Stimulated activated CD4-positive, alpha-beta T cell treated with anti-CD3 and anti-CD28 coated beads, Interleukin-15, amount 100 ng/mL, for 24 hours (primary cell): ENCODE measurements around the gene RHOG.

Experiments used
- DNase-seq: peaks from one replicate; pipeline ENCODE4 v3.0.0-alpha.2; 2020

RHOG gene

GRCh38 chr11:3857628-3858027 lies 16.9 kb upstream of the RHOG start:
- no peak for DNase-seq

GRCh38 chr11:3856856-3857553 lies 16.2 kb upstream of the RHOG start:
- DNase-seq, result no peak

- DNase-seq, result peak; percentile 63
Measured at GRCh38 chr11:3855808-3856491, 15.2 kb upstream of the RHOG start.

- DNase-seq, result peak; percentile 98
Measured at GRCh38 chr11:3854977-3855807, 14.4 kb upstream of the RHOG start, which contains the start of gene STIM1. Gene STIM1, plus strand, starts transcription at chr11:3855664. Its CDS starts 607 bp downstream, at chr11:3856271.

- DNase-seq, result no peak
Measured at GRCh38 chr11:3854660-3854976, 13.9 kb upstream of the RHOG start.

GRCh38 chr11:3853899-3854659 lies 13.3 kb upstream of the RHOG start:
- peak; percentile 74 for DNase-seq

- no peak for DNase-seq
Measured at GRCh38 chr11:3853545-3853842, 12.7 kb upstream of the RHOG start.

GRCh38 chr11:3849297-3849874 lies 8.6 kb upstream of the RHOG start:
- no peak for DNase-seq

GRCh38 chr11:3845670-3846069 lies 4.9 kb upstream of the RHOG start:
- no peak for DNase-seq

- no peak for DNase-seq
Measured at GRCh38 chr11:3845246-3845645, 4.5 kb upstream of the RHOG start.

GRCh38 chr11:3843326-3843725 lies 2.6 kb upstream of the RHOG start:
- DNase-seq, result no peak

- no peak for DNase-seq
Measured at GRCh38 chr11:3841426-3842350, 929 bp upstream of the RHOG start.

GRCh38 chr11:3840004-3840869 lies 522 bp downstream of the RHOG start:
- peak; percentile 54 for DNase-seq

- DNase-seq, result no peak
Measured at GRCh38 chr11:3838504-3838903, 2.3 kb downstream of the RHOG start.

- no peak for DNase-seq
Measured at GRCh38 chr11:3837793-3838192, 3.0 kb downstream of the RHOG start.

- peak; percentile 71 for DNase-seq
Measured at GRCh38 chr11:3836903-3837302, 3.9 kb downstream of the RHOG start.

GRCh38 chr11:3835751-3836150 lies 5.0 kb downstream of the RHOG start:
- DNase-seq, result no peak

- DNase-seq, result no peak
Measured at GRCh38 chr11:3834664-3835461, 5.9 kb downstream of the RHOG start.

GRCh38 chr11:3834349-3834663 lies 6.5 kb downstream of the RHOG start:
- no peak for DNase-seq

- DNase-seq, result no peak
Measured at GRCh38 chr11:3833449-3833848, 7.3 kb downstream of the RHOG start.
